GM19468 (cell line): ENCODE data around the gene SAMD4A.

Experiments
- ATAC-seq: cut with Tn5 transposase; IDR thresholded peaks from one replicate; pipeline ENCODE4 v1.9.1; 2021; ENCODE audit warnings: mild to moderate bottlenecking, moderate library complexity, moderate number of reproducible peaks; ENCODE audit not compliant: unreplicated experiment; ENCODE audit errors: extremely low read depth

The SAMD4A gene, protein sequence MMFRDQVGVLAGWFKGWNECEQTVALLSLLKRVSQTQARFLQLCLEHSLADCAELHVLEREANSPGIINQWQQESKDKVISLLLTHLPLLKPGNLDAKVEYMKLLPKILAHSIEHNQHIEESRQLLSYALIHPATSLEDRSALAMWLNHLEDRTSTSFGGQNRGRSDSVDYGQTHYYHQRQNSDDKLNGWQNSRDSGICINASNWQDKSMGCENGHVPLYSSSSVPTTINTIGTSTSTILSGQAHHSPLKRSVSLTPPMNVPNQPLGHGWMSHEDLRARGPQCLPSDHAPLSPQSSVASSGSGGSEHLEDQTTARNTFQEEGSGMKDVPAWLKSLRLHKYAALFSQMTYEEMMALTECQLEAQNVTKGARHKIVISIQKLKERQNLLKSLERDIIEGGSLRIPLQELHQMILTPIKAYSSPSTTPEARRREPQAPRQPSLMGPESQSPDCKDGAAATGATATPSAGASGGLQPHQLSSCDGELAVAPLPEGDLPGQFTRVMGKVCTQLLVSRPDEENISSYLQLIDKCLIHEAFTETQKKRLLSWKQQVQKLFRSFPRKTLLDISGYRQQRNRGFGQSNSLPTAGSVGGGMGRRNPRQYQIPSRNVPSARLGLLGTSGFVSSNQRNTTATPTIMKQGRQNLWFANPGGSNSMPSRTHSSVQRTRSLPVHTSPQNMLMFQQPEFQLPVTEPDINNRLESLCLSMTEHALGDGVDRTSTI

DNA sequence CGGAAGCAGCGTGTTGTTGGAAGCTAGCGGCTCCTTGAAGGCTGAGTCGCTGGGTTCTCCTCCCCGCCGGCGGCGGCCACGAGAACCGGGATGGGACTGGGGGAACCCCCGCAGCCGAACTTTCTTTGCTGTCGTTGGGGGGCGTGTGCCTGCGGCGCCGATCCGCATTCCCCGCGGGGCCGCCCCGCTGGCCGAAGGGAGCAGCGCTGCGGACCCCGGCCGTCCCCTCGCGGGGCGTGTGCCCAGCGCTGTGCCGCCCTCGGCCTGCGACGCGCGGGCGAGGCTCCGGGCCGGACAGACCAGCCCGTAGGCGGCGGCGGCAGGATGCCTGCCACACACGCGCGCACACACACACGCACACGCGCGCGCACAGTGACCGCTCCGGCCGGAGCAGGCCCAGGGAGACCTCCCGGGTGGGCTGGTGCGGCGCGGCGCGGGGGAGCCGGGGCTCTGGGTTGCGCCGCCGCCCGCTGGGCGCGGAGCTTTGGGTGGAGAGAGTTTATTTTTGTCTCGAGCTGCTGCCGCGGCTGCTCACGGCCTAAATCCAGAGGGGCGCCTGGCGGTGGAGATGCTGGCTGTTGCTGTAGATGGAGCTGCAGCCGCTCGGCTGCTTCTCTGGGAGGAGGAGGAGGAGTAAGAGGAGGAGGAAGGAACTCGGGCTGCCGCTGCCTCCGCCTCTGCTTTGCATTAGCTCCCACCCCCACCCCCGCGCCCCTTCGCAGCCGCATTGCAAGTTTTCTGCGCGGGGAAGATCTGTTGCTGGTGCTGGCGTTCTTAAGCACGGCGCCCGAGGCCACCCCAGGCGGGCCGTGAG is at the start of gene SAMD4A:
TSS of gene SAMD4A (plus strand) at position 719 of the 814 bp plus-strand sequence. CDS start 789 bp downstream, outside the sequence.
- ATAC-seq: peak; percentile 12

DNA sequence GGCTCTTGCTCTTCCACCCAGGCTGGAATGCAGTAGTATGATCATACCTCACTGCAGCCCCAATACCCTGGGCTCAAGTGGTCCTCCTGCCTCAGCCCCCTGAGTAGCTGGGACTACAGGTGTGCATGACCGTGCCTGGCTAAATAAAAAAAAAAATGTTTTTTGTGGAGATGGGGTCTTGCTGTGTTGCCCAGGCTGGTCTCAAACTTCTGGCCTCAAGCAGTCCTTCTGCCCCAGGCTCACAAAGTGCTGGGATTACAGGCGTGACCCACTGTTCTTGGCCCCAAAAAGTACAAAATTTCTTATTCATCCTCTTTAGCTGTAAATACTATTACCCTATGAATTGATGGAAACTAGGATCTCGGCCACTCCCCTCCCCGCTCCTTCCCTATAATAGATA is 42.5 kb upstream of the SAMD4A start:
- ATAC-seq: no peak

DNA sequence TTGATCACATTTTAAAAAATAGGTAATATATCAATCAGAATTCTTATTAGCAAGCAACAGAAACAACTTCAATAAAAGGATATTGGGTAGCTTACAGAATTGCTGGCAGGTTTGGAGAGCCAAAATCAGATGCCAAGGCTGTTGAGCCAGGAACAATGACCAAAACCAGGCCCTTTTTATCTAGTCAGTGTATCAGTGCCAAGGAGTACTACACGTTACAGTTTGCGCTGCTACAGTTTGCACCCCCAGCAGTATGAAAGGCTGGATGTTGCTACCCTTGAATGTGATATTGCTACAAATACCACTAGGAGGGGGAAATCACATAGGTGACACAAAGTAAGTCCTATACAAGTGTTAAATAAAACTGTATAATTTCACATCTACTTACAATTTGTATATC is 38.0 kb upstream of the SAMD4A start:
- ATAC-seq: no peak

DNA sequence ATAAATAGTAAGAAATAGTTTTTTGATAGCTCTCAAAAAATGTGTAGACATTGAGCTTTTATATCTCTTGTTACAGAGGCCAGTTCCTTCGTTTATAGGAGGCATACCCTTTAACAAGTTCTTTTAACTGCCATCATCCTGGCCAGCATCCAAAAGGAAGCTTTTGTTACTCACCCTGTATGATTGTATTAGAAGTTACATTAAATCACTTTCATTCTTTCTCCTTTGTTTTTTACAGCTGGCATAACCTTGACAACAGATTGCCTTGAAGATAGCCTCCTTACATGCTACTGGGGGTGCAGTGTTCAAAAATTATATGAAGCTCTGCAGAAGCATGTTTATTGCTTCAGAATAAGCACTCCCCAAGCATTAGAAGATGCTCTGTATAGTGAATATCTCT is 37.1 kb upstream of the SAMD4A start:
- no peak for ATAC-seq

DNA sequence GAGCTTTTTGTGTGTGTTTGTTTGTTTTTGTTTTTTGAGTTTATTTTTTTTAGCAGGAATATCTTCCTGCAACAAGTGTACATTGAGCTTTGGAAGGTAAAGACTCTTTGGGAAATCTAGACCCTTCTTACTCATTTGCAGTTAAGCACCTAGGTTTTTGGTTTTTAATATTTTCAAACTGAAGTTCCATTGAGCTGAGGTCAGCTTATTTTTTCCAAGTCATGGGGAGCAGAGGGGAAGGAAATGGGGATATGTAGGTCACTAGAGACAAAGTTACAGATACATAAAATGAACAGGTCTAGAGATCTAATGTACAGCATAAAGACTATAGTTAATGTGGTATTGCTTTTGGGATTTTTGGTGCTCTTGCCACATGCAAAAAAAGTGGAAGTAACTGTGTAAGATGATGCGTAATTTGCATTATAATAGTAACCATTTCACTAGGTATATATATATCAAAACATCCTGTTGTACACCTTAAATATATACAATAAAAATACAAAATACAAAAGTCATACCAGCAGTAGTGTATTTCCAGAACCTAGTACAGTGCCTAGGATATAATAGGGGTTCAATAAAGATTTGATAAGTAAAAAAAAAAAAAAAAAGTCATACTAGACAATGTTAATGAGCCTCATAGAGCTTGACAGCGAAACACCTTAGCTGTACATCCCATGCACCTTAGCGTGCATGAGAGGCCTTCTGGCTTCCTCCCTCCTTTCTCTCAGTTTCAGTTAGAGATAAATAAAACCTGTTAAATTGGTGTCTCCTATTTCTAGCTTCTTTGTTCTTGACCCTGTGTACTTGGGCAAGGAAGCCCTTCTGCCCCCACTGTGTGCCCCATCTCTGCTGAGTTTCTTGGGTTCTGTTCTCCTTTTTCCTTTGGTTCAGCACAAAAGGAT is 34.6 kb upstream of the SAMD4A start:
- ATAC-seq: peak; percentile 97

DNA sequence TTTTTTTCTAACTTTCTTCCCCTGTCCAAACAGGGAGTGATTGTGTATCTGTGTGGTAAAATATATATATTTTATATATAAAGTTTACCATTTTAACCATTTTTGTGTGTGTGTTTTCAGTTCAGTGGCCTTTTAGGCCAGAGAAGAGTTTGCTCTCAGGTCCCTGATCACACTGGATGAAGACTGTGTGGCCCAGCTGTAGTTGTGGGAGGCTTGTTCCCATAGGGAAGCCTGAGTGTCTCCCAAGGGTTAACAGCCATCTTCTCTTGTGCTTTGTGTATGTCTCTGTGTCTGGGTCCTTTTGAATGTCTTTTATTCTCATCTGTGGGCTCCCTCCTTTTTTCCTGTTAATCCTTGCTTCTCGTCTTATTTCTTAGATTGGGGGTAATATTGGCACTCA is 33.8 kb upstream of the SAMD4A start:
- no peak for ATAC-seq

DNA sequence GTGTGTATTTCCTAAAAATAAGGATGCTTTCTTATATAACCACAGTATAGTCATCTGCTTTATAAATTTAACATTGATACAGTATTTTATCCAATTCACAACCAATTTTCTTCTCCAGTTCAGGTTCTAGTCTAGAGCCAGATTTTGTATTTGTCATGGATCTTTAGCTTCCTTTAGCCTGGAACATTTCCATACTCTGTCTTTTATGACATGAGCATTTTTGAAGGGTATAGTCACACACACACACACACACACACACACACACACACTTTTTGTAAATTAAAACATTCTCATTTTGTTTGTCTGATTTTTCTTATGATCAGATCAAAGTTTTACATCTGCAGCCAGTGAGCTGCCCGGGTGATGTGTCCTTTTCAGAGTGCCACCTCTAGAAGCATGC is 31.8 kb upstream of the SAMD4A start:
- ATAC-seq: no peak

DNA sequence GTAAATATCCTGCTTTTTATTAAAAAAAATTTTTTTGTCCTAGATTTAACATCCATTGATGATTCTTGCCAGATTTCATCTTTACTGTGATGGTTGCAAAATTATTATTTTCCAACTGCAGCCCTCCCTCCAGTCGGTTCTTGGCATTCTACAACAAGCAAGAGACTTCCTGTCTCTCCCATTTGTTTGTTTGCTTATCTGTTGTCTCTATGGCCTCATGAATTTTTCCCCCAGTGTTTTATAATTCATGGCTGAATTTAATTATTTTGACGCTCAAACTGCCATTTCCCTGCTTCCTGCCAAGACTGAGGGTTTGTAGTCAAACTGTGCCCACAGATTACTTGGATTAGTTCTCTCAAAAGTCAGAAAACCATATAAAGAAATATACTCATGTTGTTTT is 31.3 kb upstream of the SAMD4A start:
- ATAC-seq: no peak

DNA sequence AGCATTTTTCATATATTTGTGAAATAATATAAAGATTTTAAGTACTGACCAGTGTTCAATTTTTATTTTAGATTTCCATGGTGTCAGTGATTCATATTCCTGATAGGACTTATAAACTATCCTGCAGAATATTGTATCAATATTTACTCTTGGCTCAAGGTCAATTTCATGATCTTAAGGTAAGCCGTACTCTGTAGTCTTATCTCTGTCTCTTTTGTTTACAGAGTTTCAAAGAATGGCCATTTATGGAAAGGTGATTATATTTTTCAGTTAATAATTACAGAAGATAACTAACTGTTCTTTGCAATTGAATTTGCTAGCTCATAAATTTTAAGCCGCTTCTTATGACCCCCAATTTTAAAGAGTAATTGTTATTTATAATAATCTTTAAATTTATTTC is 29.3 kb upstream of the SAMD4A start:
- ATAC-seq: no peak

DNA sequence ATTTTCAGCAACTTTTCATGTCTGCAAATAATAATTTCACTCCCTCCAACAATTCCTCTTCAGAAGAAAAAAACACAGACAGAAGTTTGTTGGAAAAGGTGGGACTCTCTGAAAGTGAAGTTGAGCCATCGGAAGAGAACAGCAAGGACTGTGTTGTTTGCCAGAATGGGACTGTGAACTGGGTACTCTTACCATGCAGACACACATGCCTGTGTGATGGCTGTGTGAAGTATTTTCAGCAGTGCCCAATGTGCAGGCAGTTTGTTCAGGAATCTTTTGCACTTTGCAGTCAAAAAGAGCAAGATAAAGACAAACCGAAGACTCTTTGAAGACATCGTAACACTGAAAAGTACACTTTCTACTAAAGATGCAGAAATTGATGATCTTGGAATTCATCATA is 28.9 kb upstream of the SAMD4A start:
- no peak for ATAC-seq

DNA sequence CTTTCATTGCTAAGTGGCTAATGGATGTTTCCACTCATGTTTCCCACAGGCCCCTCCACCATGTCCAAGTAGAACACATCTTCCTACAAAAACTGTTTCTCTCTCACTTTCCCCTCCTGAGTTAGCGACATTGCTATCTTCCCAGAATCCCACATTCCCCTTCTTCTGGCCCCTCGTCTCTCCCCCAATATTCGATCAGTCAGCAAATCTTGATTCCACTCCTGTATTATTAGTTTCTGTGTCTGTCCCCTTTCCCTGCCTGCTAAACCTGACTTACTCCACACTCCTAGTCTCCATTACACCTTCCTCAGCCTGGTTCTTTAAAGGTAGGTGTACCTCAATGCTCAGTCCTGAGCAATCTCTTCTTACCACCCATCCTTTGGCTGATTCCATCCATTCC is 19.3 kb upstream of the SAMD4A start:
- ATAC-seq: no peak

DNA sequence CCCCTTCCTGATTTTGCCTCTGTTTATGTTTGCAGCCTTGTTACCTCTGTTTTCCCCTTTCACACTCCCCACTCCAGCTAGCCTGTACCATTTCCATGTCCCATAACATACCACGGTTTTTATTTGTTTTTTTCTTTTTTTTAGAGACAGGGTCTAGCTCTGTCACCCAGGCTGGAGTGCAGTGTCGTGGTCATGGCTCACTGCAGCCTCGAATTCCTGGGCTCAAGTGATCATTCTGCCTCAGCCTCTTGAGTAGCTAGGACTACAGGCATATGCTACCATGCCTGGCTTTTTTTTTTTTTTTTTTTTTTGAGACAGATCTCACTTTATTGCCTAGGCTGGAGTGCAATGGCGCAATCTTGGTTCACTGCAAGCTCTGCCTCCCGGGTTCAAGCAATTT is 18.4 kb upstream of the SAMD4A start:
- no peak for ATAC-seq

DNA sequence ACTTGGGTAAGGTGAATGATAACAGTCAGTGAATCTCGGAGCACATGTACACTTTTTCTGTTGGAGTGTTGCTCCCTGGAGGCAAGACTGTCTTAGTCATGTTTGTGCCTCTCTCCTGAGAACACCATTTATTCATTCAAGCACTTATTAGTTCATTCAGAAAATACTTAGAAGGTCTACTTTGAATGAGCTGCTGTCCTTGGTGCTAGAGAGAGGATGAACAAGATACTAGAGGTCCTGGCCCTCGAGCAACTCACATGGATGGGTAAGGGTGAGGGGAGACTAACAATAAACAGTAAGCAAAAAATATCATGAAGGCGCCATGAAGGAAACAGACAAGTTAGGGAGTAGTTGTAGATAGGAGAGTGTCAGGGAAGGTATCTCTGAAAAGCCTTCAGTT is 17.1 kb upstream of the SAMD4A start:
- ATAC-seq: no peak

DNA sequence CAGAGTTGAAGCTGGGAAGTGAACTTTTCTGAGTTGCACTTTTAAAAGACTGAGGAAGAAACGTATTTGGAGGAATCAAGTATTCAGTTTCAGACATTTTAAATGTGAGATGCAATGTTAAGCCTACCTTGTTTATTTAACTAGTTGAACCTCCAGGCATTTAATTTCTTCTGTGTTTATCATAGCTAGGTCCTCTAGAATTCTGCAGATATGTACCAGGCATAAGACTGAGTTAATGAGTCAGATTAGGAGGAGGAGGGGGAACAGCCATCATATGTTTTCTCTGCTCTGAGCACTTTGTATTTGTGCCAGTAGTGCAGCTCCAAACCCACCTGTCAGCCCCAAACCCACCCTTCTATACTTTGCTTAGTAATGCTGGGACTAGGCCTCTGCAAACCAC is 16.4 kb upstream of the SAMD4A start:
- ATAC-seq: no peak

DNA sequence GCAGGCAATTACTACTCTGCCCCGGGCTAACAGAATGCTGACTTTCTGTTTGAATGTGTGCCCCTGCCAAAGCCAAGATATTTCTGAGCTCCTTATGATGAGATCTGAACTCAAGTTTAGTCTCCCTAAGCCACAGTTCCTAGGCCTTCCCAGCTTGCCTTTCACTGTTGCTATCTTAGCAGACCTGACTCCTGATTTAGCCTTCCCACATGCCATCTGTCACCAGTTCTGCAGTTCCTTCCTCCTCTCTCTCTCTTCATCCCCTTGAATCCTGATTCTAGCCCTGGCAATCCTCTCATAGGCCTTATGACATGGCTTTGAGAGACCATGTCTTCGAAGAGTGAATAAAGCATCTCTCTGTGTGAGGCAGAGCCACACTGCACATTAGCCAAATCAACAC is 12.5 kb upstream of the SAMD4A start:
- no peak for ATAC-seq

DNA sequence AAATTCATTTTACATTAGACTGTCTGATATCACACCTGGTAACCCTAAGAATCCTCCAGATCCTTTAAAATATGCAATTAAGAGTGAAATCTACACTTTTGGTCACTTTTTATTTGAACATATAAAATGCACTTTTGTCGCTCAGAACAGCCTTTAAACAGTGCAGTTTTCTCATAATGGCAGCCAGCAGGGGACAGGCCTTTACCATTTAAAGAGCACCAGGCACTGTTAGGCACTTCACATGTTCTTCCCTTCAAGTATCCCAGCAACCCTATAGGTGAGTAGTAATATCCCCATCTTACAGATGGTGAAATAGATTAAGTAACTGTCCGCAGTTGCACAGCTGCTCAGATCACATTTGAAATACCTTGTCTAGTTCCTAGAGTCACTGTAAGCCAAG is 11.3 kb upstream of the SAMD4A start:
- ATAC-seq: no peak

DNA sequence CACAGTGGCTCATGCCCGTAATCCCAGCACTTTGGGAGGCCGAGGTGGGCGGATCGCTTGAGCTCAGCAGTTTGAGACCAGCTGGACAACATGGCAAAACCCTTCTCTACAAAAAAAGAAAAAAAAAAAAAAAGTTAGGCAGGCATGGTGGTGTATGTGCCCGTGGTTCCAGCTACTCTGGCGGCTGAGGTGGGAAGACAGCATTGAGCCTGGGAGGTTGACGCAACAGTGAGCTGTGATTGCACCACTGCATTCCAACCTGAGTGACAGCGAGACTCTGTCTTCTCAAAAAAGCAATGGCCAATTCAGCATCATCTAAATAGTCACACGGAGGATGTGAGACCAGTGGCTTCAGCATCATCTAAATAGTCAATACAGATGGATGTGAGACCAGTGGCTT is 10.4 kb upstream of the SAMD4A start:
- no peak for ATAC-seq

DNA sequence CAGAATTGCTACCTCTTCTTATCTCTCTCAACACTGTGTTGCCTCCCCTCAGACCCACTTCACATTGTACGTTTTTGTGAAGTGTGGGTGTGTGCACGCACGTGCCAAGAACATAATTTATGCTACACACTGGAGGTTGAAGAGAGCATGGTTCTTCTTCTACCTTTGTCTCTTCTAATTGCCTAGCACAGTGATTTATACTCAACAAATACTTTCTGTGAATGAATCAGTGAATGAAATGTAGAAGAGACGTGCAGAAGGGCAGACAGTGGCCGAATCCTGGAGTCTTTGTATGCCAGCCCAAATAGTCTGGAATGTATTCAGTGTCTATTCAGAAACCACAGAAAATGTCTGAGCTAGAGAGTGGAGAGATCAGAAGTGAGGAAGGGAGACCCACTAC is 4.6 kb upstream of the SAMD4A start:
- ATAC-seq: no peak

DNA sequence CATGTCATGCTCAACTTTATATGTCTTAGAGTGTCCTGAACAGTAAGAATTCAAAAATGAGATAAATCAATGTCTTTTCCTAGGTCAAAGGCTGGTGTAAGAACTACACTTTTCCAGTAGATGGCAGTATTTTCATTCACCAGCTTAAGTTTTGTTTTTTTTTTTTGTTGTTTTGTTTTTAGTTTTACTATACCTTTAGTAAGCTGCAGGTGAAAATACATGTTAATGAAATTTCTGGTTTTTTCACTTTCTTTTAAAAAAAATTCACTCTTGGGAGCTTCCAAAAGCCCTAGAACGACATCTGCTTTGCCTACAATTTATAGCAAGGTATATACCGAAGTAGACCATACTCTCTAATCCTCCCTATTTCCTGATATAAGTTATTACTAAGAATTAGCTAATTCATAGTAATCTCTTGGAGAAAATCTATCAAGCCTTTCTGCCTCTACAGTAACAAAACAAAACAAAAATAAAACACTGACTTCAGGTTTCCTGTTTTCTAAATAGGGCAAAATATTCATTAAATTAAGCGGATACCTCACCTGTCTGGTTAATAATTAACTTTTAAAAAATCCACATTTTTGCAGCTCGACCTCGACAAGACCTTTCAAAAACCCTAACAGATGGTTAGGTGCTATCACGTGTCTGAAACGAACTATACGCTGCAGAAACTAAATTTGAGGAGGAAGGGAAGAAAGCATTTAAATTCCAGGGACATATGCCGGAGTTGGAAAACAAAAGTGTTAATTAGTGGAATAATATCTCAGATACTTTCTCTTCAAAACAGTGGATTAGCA is 2.7 kb upstream of the SAMD4A start:
- ATAC-seq: no peak
